Measurements from ENCODE around the gene CEACAM7.

CEACAM7 gene

GRCh38 chr19:41688098-41688497 lies at the start of gene CEACAM7:
TSS of gene CEACAM7 (minus strand) at chr19:41688270. CDS start at chr19:41688165, 105 bp downstream.
- no peak for DNase-seq (ENCODE audit: low read depth)
- no peak within 1 kb of the TSS for H3K4me3 ChIP-seq (ENCODE audit: control insufficient read depth, low read depth, low read length)
- TF ChIP-seq CTCF (IDR thresholded peaks at IDR 0.05; ENCODE audit: control insufficient read depth, insufficient read depth, low read depth, low read length, missing control alignments) = no peak

- no peak for TF ChIP-seq CTCF (IDR thresholded peaks at IDR 0.05; ENCODE audit: control insufficient read depth, insufficient read depth, low read depth, low read length, missing control alignments)
- no peak overlapping the region for H3K4me3 ChIP-seq (ENCODE audit: control insufficient read depth, low read depth, low read length)
- DNase-seq (ENCODE audit: low read depth) = no peak
Measured at GRCh38 chr19:41735071-41735600, 47.1 kb upstream of the CEACAM7 start.

GRCh38 chr19:41734585-41734984 lies 46.5 kb upstream of the CEACAM7 start:
- no peak overlapping the region for H3K4me3 ChIP-seq (ENCODE audit: control insufficient read depth, low read depth, low read length)
- DNase-seq (ENCODE audit: low read depth) = no peak
- TF ChIP-seq CTCF (IDR thresholded peaks at IDR 0.05; ENCODE audit: control insufficient read depth, insufficient read depth, low read depth, low read length, missing control alignments) = no peak

GRCh38 chr19:41734156-41734555 lies 46.1 kb upstream of the CEACAM7 start:
- DNase-seq (ENCODE audit: low read depth) = no peak
- TF ChIP-seq CTCF (IDR thresholded peaks at IDR 0.05; ENCODE audit: control insufficient read depth, insufficient read depth, low read depth, low read length, missing control alignments) = no peak
- no peak overlapping the region for H3K4me3 ChIP-seq (ENCODE audit: control insufficient read depth, low read depth, low read length)

- H3K4me3 ChIP-seq (ENCODE audit: control insufficient read depth, low read depth, low read length) = no peak overlapping the region
- no peak for TF ChIP-seq CTCF (IDR thresholded peaks at IDR 0.05; ENCODE audit: control insufficient read depth, insufficient read depth, low read depth, low read length, missing control alignments)
- DNase-seq (ENCODE audit: low read depth) = no peak
Measured at GRCh38 chr19:41726493-41726892, 38.4 kb upstream of the CEACAM7 start.

GRCh38 chr19:41720103-41720502 lies 32.0 kb upstream of the CEACAM7 start:
- no peak overlapping the region for H3K4me3 ChIP-seq (ENCODE audit: control insufficient read depth, low read depth, low read length)
- no peak for DNase-seq (ENCODE audit: low read depth)

More at GRCh38 chr19:41720103-41720502, 32.0 kb upstream of the CEACAM7 start:
- no peak for TF ChIP-seq CTCF (IDR thresholded peaks at IDR 0.05; ENCODE audit: control insufficient read depth, insufficient read depth, low read depth, low read length, missing control alignments)
